HepG2 (cell line): ENCODE results near the gene SOX8. TPM values are rescaled to one million over a fixed set of nuclear protein-coding genes. Genes with fewer than 3 reads are reported as not detected.

Source experiments
- ATAC-seq: fragments of 200-7000 bp; cut with Tn5 transposase; 3 replicates; pipeline ENCODE4 v1.9.1; 2020; ENCODE audit warnings: mild to moderate bottlenecking, moderate library complexity
- BruUV-seq: library from RNA; stranded (reverse); fragments of 400-500 nt; replicated peaks from 2 replicates; lab custom pipeline; 2021; lab: Mats Ljungman, UMichigan
- CTCF ChIA-PET: fragments of 300-600 bp; formaldehyde crosslinking; extraction: SDS; loops from one replicate; lab custom pipeline; 2021; ENCODE audit warnings: low total read pairs, inconsistent platforms, low intra/inter-chr PET ratio; lab: Yijun Ruan, JAX
- POLR2A ChIA-PET: fragments of 350-600 bp; sonication (Branson Sonifier 250); formaldehyde crosslinking; loops from one replicate; lab custom pipeline; 2020; ENCODE audit warnings: antibody characterized with exemption, inconsistent platforms; lab: Yijun Ruan, JAX
- DNase-seq: peaks from one replicate; pipeline ENCODE4 v3.0.0-alpha.2; 2015; ENCODE audit warnings: low spot score
- FAIRE-seq: peaks from 3 replicates; lab custom pipeline; 2011; peaks lifted over from hg19 to GRCh38; lab: Jason Lieb, UNC
- H2AFZ ChIP-seq: one replicate; pipeline ENCODE4 v1.6.1; 2011; ENCODE audit warnings: low read length, inconsistent platforms
- H3K27ac ChIP-seq: fragments of 300-600 bp; 3 replicates; pipeline ENCODE4 v1.8.0; 2011; ENCODE audit warnings: mixed run types, mild to moderate bottlenecking, mixed read lengths, low read length, inconsistent platforms; ENCODE audit not compliant: insufficient read depth; ENCODE audit errors: extremely low read length
- H3K27me3 ChIP-seq, 2 experiments: fragments of 200-600 bp in 1 of 2; 2 replicates in 1 of 2; 3 replicates in 1 of 2; pipeline versions ENCODE4 v1.6.0 to v1.8.0; 2011; ENCODE audit warnings: low read length in 2 of 2, mild to moderate bottlenecking in 2 of 2, moderate library complexity in 2 of 2, inconsistent platforms in 1 of 2; ENCODE audit not compliant: insufficient read depth in 2 of 2, control insufficient read depth in 1 of 2
- H3K36me3 ChIP-seq, 2 experiments: fragments of 200-600 bp in 1 of 2; replicated peaks in 1 of 2; 2 replicates in 1 of 2; 3 replicates in 1 of 2; pipeline versions ENCODE4 v1.5.1 to v1.8.0; 2011; ENCODE audit warnings: low read length in 2 of 2, inconsistent platforms in 1 of 2; ENCODE audit not compliant: insufficient read depth in 2 of 2, control insufficient read depth in 1 of 2
- H3K4me1 ChIP-seq: 2 replicates; pipeline ENCODE4 v1.5.1; 2012; ENCODE audit warnings: low read length, inconsistent platforms; ENCODE audit not compliant: insufficient read depth
- H3K4me2 ChIP-seq: 2 replicates; pipeline ENCODE4 v1.6.0; 2011; ENCODE audit warnings: low read depth, low read length, inconsistent platforms
- H3K4me3 ChIP-seq, 3 experiments: fragments of 200-600 bp in 1 of 3; sonication (generic), shearing (Covaris generic) in 1 of 3; replicated peaks in 1 of 3; 2 replicates each; pipeline ENCODE4 v1.5.1; 2011 to 2016; ENCODE audit warnings: low read length in 3 of 3, inconsistent platforms in 2 of 3, low read depth in 2 of 3, mild to moderate bottlenecking in 2 of 3, control low read depth in 1 of 3, mixed read lengths in 1 of 3; ENCODE audit not compliant: insufficient read depth in 1 of 3
- H3K79me2 ChIP-seq: one replicate; pipeline ENCODE4 v1.6.1; 2011; ENCODE audit warnings: low read length, inconsistent platforms; ENCODE audit not compliant: insufficient read depth
- H3K9ac ChIP-seq: 2 replicates; pipeline ENCODE4 v1.6.0; 2011; ENCODE audit warnings: mild to moderate bottlenecking, low read depth, low read length, inconsistent platforms; ENCODE audit not compliant: insufficient read depth
- H3K9me3 ChIP-seq: 2 replicates; pipeline ENCODE4 v1.5.1; 2012; ENCODE audit warnings: mild to moderate bottlenecking, low read length
- H4K20me1 ChIP-seq: 2 replicates; pipeline ENCODE4 v1.6.0; 2011; ENCODE audit warnings: inconsistent platforms, mild to moderate bottlenecking, low read length, moderate library complexity; ENCODE audit not compliant: insufficient read depth
- CEBPZ ChIP-seq: IDR thresholded peaks from 2 replicates; pipeline ENCODE4 v1.6.1; 2012; ENCODE audit warnings: low read length, improper control_type of control experiment
- ESRRA ChIP-seq: sonication (generic); formaldehyde crosslinking; IDR thresholded peaks from 2 replicates; pipeline ENCODE4 v1.5.1; 2020; ENCODE audit warnings: mild to moderate bottlenecking, low read depth, missing genetic modification reagents
- KLF9 ChIP-seq: IDR thresholded peaks from 2 replicates; pipeline ENCODE4 v1.6.1; 2016; ENCODE audit warnings: low read depth
- MAX ChIP-seq: IDR thresholded peaks from 2 replicates; pipeline ENCODE4 v1.6.1; 2012; ENCODE audit warnings: inconsistent platforms
- MLXIP ChIP-seq: sonication (generic); formaldehyde crosslinking; IDR thresholded peaks from 2 replicates; pipeline ENCODE4 v1.9.0; 2021; ENCODE audit warnings: missing genetic modification reagents, borderline replicate concordance
- RXRA ChIP-seq: sonication (generic); formaldehyde crosslinking; IDR thresholded peaks from 2 replicates; pipeline ENCODE4 v1.5.1; 2020; ENCODE audit warnings: missing genetic modification reagents
- SRSF9 ChIP-seq: fragments of 200-400 bp; formaldehyde crosslinking; IDR thresholded peaks from 2 replicates; pipeline ENCODE4 v1.6.1; 2018; ENCODE audit warnings: borderline replicate concordance, mild to moderate bottlenecking, low read depth, low read length; ENCODE audit not compliant: insufficient read depth, poor library complexity, severe bottlenecking
- TBX2 ChIP-seq: sonication (generic); formaldehyde crosslinking; IDR thresholded peaks from 2 replicates; pipeline ENCODE4 v1.5.0; 2020; ENCODE audit warnings: missing genetic modification reagents, mild to moderate bottlenecking, borderline replicate concordance
- ZNF335 ChIP-seq: sonication (generic); formaldehyde crosslinking; IDR thresholded peaks from 2 replicates; pipeline ENCODE4 v1.4.0; 2020; ENCODE audit warnings: missing genetic modification reagents
- ZNF362 ChIP-seq: sonication (generic); formaldehyde crosslinking; IDR thresholded peaks from 2 replicates; pipeline ENCODE4 v1.4.0; 2020; ENCODE audit warnings: missing genetic modification reagents, mild to moderate bottlenecking, borderline replicate concordance
- ZNF383 ChIP-seq: sonication (generic); formaldehyde crosslinking; IDR thresholded peaks from 2 replicates; pipeline ENCODE4 v1.4.0; 2020; ENCODE audit warnings: missing genetic modification reagents, mild to moderate bottlenecking, borderline replicate concordance
- ZNF713 ChIP-seq: sonication (generic); formaldehyde crosslinking; IDR thresholded peaks from 2 replicates; pipeline ENCODE4 v1.4.0; 2020; ENCODE audit warnings: mild to moderate bottlenecking, missing genetic modification reagents
- ZNF772 ChIP-seq: sonication (generic); formaldehyde crosslinking; IDR thresholded peaks from 2 replicates; pipeline ENCODE4 v1.5.0; 2020; ENCODE audit warnings: mild to moderate bottlenecking, missing genetic modification reagents
- WGBS: methylation state at CpG from one replicate; pipeline ENCODE4 v1.1.6; 2017; ENCODE audit warnings: low lambda C conversion rate; 5-methylcytosine and 5-hydroxymethylcytosine counted together
- in situ Hi-C: cut with HindIII; loops from 2 replicates; pipeline ENCODE4 v1.10.0; 2017; ENCODE audit warnings: low pct_unique_long_range_greater_than_20kb; ENCODE audit not compliant: extremely low pct_ligation_motif_present
- intact Hi-C: fragments of 100-400 bp; cut with micrococcal nuclease; formaldehyde crosslinking; loops from one replicate; pipeline ENCODE4 v1.10.0; 2022; ENCODE audit not compliant: unreplicated experiment
- polyA plus RNA-seq, 8 experiments: library from polyadenylated mRNA; depleted of rRNA in 3 of 8; stranded (reverse) in 7 of 8; unstranded in 1 of 8; fragments of >200 nt; fragmentation: Illumina TruSeq in 4 of 8; extraction: Trizol in 4 of 8; gene quantifications; 2 replicates each; pipeline versions ENCODE4 v1.2.1 to v1.2.3, GENCODE V29; 2011 to 2016; ENCODE audit warnings: low read depth in 4 of 8, missing spikeins in 1 of 8, mixed read lengths in 1 of 8; ENCODE audit not compliant: insufficient read depth in 1 of 8
- total RNA-seq, 5 experiments: library from RNA; depleted of rRNA; stranded (reverse); fragments of >200 nt; fragmentation: Illumina TruSeq; extraction: Trizol; gene quantifications; 2 replicates each; pipeline ENCODE4 v1.2.3, GENCODE V29; 2016; ENCODE audit warnings: low read depth in 1 of 5

The SOX8 gene
- total and polyA plus RNA-seq, 2 of the 13 experiments (the other 11 are each of a cell fraction or from before 2014, with no cell fraction given), result 0.20 to 0.28 TPM

GRCh38 chr16:947255-947921 lies 34.2 kb upstream of the SOX8 start:
- FAIRE-seq, result no peak
- Histone ChIP-seq H3K4me2 (no peak overlapping the region), H3K4me1 (no peaks in the 10 kb centered on the region), H2AFZ (no peak overlapping the region), H3K27ac (no peak overlapping the region), H4K20me1 (no peaks in the 10 kb centered on the region), H3K9me3 (peaks cover 5% of the 10 kb centered on the region), H3K27me3 (no peaks in the 10 kb centered on the region), H3K9ac (no peak overlapping the region), H3K4me3 (no peak overlapping the region), H3K36me3 (0 out of 5 replicates have a peak, but pooled peaks cover 0 to 3% of the 10 kb centered on the region in 2 experiments), H3K79me2 (no peaks in the 10 kb centered on the region)
- BruUV-seq, result no TSS peak
- ChIA-PET POLR2A (no interaction called here), CTCF (no interaction called here)
- in situ Hi-C loops, result no loop called here
- WGBS, result 87% methylated on average over 14 of the region's 21 CpGs
- DNase-seq, result no peak
- intact Hi-C loops, result no loop called here
- TF ChIP-seq ZNF713 (CRISPR knock-in tag) (no peak), ZNF335 (CRISPR knock-in tag) (no peak), MLXIP (CRISPR knock-in tag) (no peak), TBX2 (CRISPR knock-in tag) (no peak), ZNF362 (CRISPR knock-in tag) (no peak), CEBPZ (no peak), MAX (no peak), ESRRA (CRISPR knock-in tag) (no peak), SRSF9 (no peak), ZNF383 (CRISPR knock-in tag) (no peak), KLF9 (no peak), RXRA (CRISPR knock-in tag) (no peak), ZNF772 (CRISPR knock-in tag) (no peak)
- ATAC-seq, result no peak
